ENCODE data around the gene SCN1B.

The SCN1B gene

DNA sequence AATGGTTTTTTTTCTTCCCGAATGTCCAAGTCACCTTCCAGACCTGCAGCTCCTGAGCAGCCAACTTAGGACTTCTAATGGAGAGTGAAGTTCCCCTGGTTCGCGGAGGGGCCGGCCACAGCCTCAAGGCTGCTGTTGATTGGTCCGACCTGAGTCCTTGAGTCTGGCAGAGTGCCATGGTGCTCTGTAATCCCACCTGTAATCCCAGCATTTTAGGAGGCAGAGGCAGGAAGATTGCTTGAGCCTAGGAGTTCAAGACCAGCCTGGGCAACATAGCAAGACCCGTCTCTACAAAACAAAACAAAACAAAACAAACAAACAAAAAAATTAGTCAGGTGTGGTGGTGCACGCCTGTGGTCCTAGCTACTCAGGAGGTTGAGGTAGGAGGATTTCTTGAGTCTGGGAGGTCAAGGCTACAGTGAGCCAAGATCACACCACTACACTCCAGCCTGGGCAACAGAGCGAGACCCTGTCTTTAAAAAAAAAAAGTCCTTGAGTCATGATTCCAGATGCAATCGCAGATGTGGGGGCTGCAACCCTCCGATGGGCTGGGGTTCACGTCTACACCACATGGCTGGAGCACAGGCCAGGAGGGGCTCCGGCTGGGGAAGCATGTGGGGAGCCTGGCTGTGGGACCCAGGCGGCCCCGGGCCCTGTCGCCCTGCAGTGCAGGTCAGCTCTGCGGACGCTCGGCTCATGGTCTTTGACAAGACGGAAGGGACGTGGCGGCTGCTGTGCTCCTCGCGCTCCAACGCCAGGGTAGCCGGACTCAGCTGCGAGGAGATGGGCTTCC, 28.9 kb downstream of the SCN1B start:
- DNase-seq = no peak

DNA sequence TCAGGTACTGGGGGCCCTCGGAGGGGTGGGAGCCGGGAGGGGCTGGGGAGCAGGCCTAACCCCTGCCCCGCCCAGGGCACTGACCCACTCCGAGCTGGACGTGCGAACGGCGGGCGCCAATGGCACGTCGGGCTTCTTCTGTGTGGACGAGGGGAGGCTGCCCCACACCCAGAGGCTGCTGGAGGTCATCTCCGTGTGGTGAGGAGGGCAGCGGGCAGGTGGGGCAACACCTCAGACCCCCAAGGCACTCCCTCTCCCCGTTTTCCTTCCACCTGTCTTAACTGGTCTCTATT, 29.5 kb downstream of the SCN1B start:
- no peak for DNase-seq

DNA sequence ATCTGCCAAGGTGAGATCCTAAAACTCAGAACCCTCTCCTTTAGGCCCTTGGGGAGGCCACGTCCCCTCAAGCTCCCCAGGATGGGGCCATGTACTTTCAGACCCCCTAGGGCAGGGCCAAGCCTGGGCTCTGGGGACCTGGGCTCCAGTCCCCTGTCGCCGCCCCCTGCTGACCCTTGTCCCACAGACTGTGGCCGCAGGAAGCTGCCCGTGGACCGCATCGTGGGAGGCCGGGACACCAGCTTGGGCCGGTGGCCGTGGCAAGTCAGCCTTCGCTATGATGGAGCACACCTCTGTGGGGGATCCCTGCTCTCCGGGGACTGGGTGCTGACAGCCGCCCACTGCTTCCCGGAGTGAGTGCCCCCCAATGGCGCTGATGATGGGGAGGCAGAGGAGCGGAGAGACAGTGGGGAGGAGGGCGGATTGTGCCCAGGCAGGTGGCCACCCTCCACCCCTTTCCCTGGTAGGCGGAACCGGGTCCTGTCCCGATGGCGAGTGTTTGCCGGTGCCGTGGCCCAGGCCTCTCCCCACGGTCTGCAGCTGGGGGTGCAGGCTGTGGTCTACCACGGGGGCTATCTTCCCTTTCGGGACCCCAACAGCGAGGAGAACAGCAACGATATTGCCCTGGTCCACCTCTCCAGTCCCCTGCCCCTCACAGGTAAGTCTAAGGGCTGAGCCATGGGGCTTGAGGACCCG, 30.0 kb downstream of the SCN1B start:
- DNase-seq = no peak

DNA sequence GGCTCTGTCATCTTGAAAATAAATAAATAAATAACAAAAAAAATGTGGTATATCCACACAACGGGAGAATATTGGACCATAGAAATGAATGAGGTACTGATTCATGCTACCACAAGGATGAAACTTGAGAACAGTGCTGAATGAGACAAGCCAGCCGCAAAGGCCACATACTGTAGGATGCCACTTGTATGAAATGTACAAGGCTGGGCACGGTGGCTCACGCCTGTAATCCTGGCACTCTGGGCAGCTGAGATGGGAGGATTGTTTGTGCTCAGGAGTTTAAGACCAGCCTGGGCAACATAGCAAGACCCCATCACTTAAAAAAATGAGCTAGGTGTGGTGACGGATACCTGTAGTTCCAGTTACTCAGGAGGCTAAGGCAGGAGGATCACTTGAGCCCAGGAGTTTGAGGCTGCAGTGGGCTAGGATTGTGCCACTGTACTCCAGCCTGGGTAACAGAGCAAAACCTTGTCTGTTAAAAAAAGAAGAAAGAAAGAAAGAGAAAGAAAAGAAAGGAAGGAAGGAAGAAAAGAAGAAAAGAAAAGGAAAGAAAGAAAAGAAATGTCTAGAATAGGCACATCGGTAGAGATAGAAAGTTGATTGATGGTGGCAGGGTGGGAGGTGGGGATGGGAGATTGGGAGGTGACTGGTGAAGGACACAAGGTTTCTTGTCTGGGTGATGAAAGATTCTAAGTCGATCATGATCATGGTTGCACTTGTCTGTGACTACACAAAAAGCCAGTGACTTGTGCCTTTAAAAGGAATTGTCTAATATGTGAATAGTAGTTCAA, 31.5 kb downstream of the SCN1B start:
- no peak for DNase-seq

DNA sequence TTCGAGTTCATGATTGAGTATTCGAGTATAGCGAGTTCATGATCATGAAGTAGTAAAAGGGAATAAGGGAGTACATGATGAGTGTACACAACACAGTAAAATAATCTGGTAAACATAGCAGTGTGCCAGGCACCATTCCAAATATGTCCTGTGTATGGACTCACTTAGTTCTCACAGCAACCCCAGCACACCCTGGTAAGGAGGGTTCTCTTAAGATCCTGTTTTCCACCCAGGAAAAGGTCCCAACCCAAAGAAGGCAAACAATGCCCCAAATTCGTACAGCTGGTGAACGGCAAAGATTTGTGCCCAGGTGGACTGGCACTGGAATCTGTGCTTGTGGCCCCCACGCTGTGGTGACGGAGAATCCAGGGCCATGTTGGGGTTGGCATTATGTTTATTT, 32.7 kb downstream of the SCN1B start:
- no peak for DNase-seq

DNA sequence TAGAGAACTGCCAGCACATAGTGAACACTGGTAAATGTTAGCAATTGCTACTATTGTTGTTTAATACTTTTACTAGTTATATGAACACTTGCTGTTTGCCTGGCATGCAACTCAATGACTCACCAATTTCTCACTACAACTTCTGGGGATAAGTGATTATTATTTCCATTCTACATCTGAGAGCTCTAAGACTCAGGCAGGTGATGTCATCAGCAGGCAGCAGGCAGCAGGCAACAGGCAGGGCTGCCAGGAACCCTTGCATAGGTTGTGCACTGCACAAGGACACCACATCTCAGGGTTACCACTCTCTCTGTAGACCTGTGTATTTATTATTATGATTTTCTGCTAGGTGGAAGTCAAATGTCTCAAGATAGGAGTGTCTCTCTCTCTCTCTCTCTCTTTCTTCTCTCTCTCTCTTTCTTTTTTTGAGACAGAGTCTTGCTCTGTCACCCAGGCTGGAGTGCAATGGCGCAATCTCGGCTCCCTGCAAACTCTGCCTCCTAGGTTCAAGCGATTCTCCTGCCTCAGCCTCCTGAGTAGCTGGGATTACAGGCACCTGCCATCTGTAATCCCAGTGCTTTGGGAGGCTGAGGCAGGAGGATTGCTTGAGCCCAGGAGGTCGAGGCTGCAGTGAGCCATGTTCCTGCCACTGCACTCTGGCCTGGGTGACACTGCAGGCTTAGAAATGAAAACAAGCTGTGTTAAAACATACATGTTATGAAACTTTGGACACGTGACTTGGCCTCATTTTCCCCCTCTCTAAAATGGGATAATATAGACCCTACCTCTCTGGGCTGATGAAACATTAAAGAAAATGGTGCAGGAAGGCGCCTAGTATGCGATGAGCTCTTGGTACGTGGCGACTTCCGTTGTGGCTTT, 33.9 kb downstream of the SCN1B start:
- no peak for DNase-seq

DNA sequence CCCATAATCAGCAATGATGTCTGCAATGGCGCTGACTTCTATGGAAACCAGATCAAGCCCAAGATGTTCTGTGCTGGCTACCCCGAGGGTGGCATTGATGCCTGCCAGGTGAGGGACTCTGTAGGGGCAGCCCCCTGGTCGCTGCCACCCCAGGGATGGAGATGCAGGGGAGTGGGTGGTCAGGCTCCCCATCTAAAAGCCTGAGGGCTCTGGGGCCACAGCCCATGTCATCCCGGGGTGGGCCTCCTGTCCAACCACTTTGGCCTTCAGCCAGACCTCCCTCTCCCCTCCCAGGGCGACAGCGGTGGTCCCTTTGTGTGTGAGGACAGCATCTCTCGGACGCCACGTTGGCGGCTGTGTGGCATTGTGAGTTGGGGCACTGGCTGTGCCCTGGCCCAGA, 35.3 kb downstream of the SCN1B start:
- DNase-seq = no peak

DNA sequence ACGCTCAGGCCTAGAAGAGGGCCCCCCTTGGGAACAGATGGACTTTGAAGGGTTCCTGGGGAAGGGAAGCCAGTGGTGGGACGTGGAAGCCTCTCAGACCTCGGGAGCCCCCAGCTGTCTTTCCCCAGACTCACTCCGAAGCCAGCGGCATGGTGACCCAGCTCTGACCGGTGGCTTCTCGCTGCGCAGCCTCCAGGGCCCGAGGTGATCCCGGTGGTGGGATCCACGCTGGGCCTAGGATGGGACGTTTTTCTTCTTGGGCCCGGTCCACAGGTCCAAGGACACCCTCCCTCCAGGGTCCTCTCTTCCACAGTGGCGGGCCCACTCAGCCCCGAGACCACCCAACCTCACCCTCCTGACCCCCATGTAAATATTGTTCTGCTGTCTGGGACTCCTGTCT, 35.9 kb downstream of the SCN1B start:
- no peak for DNase-seq

DNA sequence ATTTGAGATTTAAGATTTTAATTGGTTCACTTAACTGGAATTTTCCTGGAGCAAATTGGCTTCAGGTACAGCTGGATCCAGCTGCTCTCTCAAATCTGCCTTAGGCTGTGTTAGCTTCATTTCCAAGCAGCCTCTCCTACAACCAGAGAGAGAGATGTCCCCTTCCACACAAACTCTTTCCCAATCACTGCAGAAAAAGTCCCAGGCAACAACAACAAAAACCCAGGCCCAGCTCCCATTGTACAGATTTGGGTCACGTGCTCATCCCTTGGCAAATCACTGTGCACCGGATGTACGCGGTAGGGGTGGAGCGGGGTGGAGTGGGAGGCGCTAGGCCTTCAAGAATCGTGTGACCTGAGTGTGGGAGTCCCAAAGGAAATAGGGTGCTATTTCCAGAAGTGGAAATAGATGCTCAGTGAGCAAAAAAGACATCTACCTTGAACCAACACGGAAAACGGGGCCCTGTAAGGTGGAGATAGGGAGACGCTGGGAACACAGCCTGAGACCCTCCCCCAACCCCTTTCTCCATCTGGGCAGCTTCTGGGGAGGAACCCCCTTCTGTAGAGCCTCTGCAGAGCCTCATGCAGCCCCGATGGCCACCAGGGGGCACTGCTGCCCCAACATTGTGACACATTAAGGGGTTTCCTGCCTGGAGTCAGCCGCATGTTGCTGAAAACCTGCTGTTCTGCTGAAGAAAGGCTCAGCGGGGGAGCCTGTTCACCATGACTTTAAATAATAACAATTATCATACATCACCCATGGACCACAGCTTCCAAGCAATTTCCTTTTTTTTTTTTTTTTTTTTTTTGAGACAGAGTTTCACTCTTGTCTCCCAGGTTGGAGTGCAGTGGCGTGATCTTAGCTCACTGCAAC, 36.7 kb downstream of the SCN1B start:
- DNase-seq = peak; percentile 62 to 73

DNA sequence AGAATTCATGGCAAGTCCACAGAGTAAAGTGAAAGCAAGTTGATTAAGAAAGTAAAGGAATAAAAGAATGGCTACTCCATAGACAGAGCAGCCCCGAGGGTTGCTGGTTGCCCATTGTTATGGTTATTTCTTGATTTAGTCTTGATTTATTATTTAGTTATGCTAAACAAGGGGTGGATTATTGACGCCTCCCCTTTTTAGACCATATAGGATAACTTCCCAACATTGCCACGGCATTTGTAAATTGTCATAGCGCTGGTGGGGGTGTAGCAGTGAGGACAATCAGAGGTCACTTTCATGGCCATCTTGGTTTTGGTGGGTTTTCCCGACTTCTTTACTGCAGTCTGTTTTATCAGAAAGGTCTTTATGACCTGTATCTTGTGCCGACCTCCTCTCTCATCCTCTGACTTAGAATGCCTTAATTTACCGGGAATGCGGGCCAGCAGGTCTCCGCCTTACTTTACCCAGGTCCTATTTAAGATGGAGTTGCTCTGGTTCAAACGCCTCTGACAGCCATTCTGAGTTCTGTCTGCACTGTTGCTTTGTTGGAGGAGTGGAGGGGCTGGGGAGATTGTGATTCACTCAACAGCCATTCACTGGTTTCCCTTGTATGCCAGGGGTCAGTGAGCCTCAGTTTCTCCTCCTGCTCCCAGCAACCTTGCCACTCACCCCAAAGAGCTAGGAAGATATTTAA, 38.8 kb downstream of the SCN1B start:
- no peak for DNase-seq

DNA sequence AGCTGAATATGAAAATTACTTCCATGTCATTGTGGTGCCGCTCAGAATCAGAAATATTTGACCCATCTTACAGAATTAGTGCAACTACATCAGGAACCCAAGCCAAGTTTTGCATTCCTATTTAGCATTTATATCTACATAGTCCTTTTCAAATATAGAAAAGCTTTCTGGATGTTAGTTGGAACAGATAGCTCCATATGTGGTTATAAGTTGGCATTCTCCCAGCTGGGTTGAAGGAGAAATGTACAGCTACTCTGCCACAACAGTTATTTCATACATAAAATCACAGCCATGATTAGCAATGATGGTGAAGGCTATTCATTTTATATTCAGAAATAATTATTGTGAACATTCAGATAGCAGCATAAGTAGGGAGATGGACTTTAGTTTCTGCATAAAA, 39.4 kb downstream of the SCN1B start:
- DNase-seq = no peak

DNA sequence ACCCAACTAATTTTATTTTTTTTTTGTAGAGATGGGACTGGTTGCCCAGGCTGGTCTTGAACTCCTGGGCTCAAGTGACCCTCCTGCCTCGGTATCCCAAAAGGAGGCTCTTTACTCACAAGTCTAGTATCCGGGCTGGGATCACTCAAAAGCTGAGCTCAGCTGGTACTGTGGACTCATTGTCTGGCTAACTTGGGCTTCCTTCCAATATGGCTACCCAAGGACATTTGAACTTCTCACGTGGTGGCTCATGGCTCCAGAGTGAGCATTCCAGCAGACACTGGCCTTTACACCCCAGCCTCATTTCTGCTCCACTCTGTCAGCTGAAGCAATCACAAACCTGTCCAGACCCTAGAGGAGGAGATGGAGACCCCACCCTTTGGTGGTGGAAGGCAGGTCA, 40.2 kb downstream of the SCN1B start:
- DNase-seq = no peak

DNA sequence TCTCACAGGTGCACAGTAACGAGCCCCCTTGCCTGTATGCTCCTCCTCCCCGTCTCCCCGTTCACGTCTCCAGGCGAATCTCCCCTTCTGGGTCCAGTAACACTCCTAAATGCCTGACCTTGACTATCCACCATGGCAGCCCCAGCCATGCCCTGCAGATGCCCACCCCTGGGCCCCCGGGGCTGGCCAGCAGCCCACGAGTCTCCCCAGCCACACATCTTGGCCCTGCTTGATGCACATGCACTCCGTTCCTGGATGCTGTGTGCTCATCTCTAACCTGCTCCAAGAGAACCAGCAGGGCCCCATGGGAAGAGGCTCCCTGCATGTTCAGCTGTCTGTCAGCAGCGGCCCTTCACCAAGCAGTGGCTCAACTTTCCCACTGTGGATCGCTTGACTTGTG, 43.2 kb downstream of the SCN1B start:
- DNase-seq = no peak

DNA sequence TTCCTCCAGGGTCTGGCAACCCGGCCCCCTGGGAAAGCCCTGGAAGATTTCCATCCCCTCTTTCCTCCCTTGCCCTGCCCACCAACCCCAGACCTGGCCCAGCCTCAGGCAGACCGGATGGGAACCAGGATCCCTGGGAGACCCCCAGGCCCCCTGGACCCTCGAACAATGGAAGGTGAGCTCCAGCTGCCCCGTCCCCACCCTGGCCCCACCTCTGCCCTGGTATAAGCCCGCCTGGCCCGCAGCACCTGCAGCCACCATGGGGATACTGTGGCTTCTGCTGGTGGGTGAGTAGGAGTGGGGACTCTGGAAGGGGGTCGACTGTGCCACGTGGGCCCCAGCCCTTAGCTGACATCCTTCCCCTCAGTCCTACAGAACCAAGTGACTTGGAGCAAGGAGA, 43.7 kb downstream of the SCN1B start:
- no peak for DNase-seq

DNA sequence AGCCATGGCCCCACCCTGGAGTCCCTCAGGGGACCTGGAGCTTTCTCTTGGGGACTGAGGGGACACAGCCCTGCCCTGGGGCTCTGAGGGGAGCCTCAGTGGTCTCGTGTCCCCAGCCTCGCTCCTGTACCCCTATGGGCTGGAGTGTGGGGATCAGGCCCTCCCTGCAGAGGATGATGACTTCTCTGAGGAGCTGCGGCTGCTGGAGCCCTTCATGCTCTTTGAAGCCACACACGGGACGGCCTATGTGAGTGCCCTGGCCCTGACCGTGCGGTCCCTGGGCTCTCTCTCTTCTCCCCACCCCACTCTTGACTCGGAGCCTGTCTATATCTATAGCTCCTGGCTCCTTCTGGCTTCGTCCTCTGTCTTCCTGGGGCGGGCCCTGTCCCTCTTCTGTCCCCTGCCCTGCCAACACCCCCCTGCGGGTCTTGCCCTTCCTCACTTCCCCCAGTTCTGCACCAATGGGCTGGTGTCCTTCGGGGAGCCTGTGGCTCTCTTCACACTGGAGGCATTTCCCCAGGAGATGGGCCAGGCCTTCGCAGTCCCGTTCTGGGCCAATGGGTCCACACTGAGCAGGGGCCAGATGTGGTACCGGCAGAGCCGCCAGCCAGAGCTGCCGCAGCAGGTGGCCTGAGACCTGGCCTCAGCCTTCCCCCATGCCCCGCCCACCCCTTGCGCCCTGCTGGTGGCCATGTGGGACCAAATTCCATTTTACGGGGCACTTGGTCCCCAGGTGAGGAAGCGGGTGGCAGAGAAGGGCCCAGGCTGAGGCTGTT, 44.3 kb downstream of the SCN1B start:
- DNase-seq = no peak

DNA sequence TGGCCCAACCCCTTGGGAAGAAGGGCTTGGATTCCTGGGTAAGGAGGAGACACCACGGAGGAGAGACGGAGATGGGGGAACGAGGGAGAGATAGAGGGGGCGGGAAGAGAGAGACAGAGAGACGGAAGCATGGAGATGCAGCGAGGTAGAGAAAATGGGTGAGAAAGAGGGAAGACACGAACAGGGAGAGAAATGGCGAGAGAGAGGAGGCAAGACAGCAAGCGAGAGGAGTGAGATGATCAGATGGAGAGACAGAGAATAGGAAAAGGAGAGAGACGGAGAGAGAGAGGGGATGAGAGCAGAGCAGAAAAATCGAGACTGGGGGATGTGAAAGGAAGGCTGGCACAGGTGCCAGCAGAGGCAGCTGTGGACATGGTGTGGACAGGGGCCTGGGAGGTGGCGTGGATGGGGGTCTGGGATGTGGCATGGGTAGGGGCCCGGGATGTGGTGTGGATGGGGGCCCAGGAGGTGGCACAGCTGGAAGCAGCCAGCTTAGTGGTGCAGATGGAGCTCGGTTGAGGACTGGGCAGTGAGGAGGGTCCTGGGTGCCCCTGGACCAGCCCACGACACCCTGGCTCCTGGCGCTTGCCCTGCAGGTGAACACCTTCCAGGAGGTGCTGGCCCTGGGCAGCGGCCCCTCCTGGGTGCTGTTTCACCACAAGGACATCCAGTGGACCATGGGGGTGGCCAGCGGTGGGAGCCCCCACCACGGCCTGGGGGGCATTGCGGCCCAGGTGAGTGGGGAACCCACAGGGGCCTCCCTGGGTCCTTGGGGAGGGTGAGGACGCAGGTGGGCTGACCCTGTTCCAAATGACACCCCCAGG, 45.1 kb downstream of the SCN1B start:
- DNase-seq = no peak

DNA sequence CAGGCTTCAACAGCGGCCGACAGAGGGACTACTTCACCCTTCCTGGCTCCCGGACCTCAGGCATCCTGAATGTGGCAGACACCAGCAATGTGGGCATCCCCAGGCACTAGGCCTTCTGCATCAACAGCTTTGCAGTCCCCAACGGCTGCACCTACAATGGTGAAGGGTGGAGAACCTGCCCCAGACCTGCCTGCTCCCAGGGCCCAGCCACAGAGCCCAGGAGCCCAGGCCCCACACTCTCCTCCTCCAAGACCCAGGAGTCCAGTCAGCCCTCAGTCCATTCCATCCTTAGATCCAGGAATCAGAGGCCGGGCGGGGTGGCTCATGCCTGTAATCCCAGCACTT, 45.7 kb downstream of the SCN1B start:
- DNase-seq = no peak

DNA sequence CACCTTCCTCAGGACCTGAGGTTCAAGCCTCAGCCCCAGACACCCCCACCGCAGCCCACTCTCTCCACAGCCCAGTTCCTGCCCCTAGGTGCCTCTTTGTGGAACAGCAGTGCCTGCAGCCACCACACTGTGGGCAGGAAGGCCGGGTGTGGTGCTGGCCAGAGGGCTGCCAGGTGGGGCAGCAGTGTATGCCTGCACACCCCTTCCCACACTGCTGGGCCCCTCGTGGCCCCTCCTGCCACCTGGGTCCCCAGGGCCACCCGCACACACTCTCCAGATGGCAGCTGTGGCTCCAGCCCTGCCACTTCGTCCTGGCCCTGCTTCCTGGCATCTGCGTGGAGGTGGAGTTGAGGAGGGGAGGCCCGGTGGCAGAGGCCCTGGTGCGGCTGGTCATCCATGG, 46.4 kb downstream of the SCN1B start:
- DNase-seq = no peak

DNA sequence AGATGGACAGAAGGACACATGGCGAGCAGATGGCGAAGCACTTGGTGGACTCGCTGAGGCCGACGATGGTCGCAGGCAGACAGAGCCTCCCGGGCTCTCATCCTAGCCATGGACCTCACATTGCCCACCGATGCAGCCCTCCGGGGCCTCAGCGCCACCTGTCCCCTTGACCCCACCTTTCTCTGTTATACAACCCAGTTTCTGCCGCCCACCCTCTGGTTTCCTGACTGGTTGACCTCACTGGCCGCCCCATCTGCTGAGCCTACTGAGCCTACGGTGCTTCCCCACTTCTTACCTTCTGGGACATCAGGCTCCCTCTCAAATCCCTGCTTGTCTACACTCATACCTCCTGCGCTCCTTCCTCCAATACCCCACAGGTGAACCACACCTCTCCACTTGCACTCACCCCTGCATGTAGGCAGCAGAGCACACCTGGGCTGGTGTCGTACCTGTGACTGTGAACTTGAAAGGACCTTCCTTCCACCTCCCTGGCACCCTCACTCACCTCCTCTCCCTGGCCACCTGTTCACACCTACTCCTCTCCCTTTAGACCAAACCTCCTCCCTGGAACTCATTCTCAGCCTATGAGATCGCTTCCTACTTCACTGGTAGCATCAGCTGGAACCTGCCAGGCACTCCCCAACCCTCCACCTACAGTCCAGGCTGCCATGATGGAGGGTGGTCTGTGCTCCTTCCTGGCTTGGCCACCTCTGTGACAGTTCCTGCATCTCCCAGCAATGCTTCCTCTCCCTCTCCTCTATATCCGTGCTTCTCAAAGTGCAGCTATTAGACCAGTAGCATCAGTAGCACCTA, 47.3 kb downstream of the SCN1B start:
- DNase-seq = no peak

Data from bone marrow (tissue), 2 donors.